Right lung (tissue), 5 donors: Measurements from ENCODE around the gene ZNRD2. TPM values are rescaled to one million over a fixed set of nuclear protein-coding genes. Genes with fewer than 3 reads are reported as not detected.

Experiments
- DNase-seq, 2 donors: peaks; one replicate each; pipeline ENCODE4 v3.0.0-alpha.2; 2013
- polyA plus RNA-seq, 5 donors: library from polyadenylated mRNA; unstranded; fragments of 120-200 nt; gene quantifications; one replicate each; pipeline versions ENCODE4 v1.2.1 to v1.2.3, GENCODE V29; 2013; ENCODE audit warnings: inconsistent platforms in 1 of 5, low replicate concordance in 1 of 5; ENCODE audit not compliant: insufficient read length in 5 of 5, insufficient read depth in 1 of 5

The ZNRD2 gene
- polyA plus RNA-seq, 5 donors = 39.0 to 70.6 (median 56.0) TPM

- no peak for DNase-seq
Measured at GRCh38 chr11:65621460-65621859, 51.2 kb downstream of the ZNRD2 start.

Other genes with a start within 250 kb of the ZNRD2 start
- 10 to 100 TPM; 75.8 to 100.0 (median 84.9) TPM for gene DPF2, start 236.6 kb upstream of the ZNRD2 start, polyA plus RNA-seq
- gene TIGD3, start 215.7 kb upstream of the ZNRD2 start, polyA plus RNA-seq = under 1 TPM; 0.10 to 0.28 (median 0.21) TPM
- 10 to 100 TPM in 4 of 5 donors, 1 to 10 TPM in 1; 9.8 to 14.5 (median 13.3) TPM for gene SLC25A45, start 187.8 kb upstream of the ZNRD2 start, polyA plus RNA-seq
- gene FRMD8, start 183.8 kb upstream of the ZNRD2 start, polyA plus RNA-seq = 10 to 100 TPM; 12.2 to 23.4 (median 17.9) TPM
- gene NEAT1, start 147.7 kb upstream of the ZNRD2 start, polyA plus RNA-seq = 100 to 1,000 TPM; 119 to 179 (median 132) TPM
- 100 to 1,000 TPM; 547 to 979 (median 604) TPM for gene MALAT1, start 71.4 kb upstream of the ZNRD2 start, polyA plus RNA-seq
- 10 to 100 TPM; 47.2 to 77.3 (median 55.2) TPM for gene SCYL1, start 45.4 kb upstream of the ZNRD2 start, polyA plus RNA-seq
- gene LTBP3, start 12.1 kb upstream of the ZNRD2 start, polyA plus RNA-seq = 100 to 1,000 TPM; 184 to 305 (median 276) TPM
- gene FAM89B, start 2.1 kb downstream of the ZNRD2 start, polyA plus RNA-seq = 10 to 100 TPM; 20.5 to 47.9 (median 28.7) TPM
- gene EHBP1L1, start 5.6 kb downstream of the ZNRD2 start, polyA plus RNA-seq = 10 to 100 TPM; 25.0 to 47.6 (median 36.5) TPM
- under 1 TPM; 0.18 to 0.85 (median 0.55) TPM for gene KCNK7, start 25.3 kb downstream of the ZNRD2 start, polyA plus RNA-seq
- 10 to 100 TPM; 32.5 to 72.7 (median 49.3) TPM for gene MAP3K11, start 43.7 kb downstream of the ZNRD2 start, polyA plus RNA-seq
- gene PCNX3, start 45.3 kb downstream of the ZNRD2 start, polyA plus RNA-seq = 10 to 100 TPM; 15.5 to 35.0 (median 20.9) TPM
- gene SIPA1, start 67.6 kb downstream of the ZNRD2 start, polyA plus RNA-seq = 10 to 100 TPM; 32.6 to 55.0 (median 40.6) TPM
- gene RELA, start 92.4 kb downstream of the ZNRD2 start, polyA plus RNA-seq = 10 to 100 TPM; 43.0 to 68.0 (median 53.2) TPM
- gene KAT5, start 141.8 kb downstream of the ZNRD2 start, polyA plus RNA-seq = 10 to 100 TPM; 52.2 to 68.8 (median 62.9) TPM
- 10 to 100 TPM; 32.4 to 67.8 (median 41.4) TPM for gene RNASEH2C, start 150.3 kb downstream of the ZNRD2 start, polyA plus RNA-seq
- gene AP5B1, start 210.5 kb downstream of the ZNRD2 start, polyA plus RNA-seq = 1 to 10 TPM; 2.2 to 4.2 (median 3.4) TPM
- under 1 TPM; 0.07 to 0.60 (median 0.29) TPM for gene OVOL1, start 216.6 kb downstream of the ZNRD2 start, polyA plus RNA-seq